Measurements from ENCODE around the gene S100A7. TPM values are rescaled to one million over a fixed set of nuclear protein-coding genes. Genes with fewer than 3 reads are reported as not detected.
"Not testable (repeated sequence)": the region's sequence is repeated elsewhere in the genome, so short reads cannot be mapped to it uniquely, and the experiment has no call there.

S100A7 gene
- polyA plus RNA-seq, 6 donors from 2014 or later, result not detected

DNA sequence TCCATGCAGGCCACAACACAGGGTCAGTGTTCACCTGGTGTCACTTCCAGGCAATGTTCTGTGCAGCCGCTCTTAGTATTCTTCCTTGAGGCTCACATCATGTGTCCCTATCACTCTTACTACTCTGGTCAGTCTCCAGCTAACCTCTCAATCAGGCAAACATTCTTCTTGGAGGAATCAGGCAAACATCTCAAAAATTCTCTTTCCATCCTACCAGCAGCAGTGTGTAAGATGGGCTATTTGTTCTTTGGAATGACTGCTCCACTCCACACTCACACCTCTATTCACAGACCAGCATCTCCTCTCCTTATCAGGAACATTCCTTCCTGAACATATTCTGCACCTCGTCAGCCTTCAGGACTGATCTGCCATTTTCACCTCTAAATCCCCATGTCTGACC lies 40.1 kb downstream of the S100A7 start:
- Mint-ChIP-seq H3K4me1 (no peaks in the 10 kb centered on the region), H3K4me3 (no peak overlapping the region), H3K27me3 (peaks cover 36 to 61% (median 54%) of the 10 kb centered on the region in 3 donors), H3K27ac (peak overlapping the region in 1 of 6 donors; percentile 68), H3K9me3 (peaks cover 0 to 11% (median 0%) of the 10 kb centered on the region in 7 donors), H3K36me3 (no peaks in the 10 kb centered on the region)
- DNase-seq (no peak), ATAC-seq (ENCODE audit: low read depth in 2 of 2) (no peak)

DNA sequence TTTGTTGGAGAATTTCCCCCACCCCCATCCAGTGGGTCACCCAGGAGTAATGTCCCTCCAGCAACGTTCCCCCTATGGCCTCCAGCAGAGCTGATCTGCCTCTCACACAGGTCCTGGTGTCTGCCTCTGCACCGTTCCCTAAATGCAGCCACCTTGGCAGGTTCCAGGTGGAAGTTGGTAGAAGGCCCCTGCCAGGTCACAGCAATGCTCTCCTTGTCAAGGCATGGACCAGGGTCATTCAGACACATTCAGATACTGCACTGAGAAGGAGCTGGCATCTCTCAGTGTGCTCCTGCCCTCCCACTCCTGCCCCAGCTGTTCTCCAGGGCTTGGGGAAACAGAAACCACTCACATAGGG lies 41.0 kb downstream of the S100A7 start:
- H3K4me1 Mint-ChIP-seq; H3K4me3 Mint-ChIP-seq; ATAC-seq (ENCODE audit: low read depth in 2 of 2); DNase-seq; H3K27ac Mint-ChIP-seq; H3K36me3 Mint-ChIP-seq: not testable (repeated sequence)
- H3K9me3 Mint-ChIP-seq, result peaks cover 0 to 11% (median 3%) of the 10 kb centered on the region in 7 donors
- H3K27me3 Mint-ChIP-seq, result peaks cover 37 to 52% (median 51%) of the 10 kb centered on the region in 3 donors

DNA sequence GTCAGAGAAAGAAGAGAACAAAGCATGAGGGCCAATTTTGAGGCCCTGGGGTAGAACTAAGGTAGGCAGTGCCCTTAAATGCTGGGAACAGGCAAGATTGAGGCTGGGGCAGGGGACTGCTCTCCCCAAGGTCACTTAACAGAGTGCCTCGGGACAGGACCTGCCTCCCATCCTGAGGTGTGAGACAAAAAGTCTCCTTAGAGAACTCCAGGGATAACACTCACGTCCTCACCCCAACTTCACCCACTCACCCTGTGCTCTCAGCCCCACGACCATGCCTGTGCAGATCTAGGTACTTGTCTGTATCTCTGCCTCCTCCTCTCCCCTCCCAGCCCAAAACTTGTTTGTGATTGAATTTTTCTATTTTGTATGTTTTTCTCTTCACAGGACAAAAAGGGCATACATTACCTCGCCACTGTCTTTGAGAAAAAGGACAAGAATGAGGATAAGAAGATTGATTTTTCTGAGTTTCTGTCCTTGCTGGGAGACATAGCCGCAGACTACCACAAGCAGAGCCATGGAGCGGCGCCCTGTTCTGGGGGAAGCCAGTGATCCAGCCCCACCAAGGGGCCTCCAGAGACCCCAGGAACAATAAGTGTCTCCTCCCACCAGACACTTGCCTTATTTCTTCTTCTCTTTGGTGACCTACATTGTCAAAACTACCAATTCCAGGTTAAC lies 41.6 kb downstream of the S100A7 start:
- H3K27ac Mint-ChIP-seq, result not testable (repeated sequence)

DNA sequence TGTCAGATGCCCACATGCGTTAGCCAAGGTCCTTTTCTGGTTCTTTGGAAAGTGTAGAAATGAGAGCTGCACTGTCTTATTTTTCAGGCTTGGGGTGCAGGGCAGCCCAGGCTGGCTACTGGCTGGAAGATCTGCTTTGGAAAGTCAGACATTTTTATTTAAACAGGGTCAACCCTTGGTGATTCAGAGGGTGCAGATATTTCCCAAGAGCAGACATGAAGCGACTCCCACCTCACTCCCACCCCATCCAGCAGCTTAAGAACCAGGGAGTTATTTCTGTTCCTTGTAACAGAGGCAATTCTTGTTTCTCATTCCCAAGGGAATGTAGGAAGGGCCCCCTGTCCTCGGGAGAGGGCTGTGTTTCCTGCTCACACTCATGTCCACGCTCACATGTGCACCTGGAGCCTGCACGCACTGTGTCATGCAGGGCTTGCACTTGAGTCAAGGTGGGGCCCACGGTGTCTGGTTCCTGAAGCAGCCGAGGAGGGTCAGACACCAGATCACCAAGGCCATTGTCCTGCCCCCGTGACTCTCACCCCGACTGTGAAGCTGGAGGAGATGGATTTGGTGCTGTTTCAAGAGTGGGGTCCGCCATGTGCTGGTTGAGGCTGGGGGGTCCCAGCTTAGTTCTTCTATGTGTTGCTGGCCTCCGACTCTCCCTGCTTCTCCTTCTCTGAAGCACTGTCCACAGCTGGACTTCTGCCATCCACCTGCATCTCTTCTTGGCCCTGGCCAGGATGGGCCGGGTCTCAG lies 43.1 kb downstream of the S100A7 start:
- peak overlapping the region in 1 of 6 donors; percentile 89 for H3K27ac Mint-ChIP-seq
- peaks cover 0 to 11% (median 7%) of the 10 kb centered on the region in 7 donors for H3K9me3 Mint-ChIP-seq
- H3K4me1 Mint-ChIP-seq, result no peaks in the 10 kb centered on the region
- ATAC-seq (ENCODE audit: low read depth in 2 of 2) (no peak), DNase-seq (no peak)
- peaks cover 29 to 47% (median 38%) of the 10 kb centered on the region in 3 donors for H3K27me3 Mint-ChIP-seq
- H3K36me3 Mint-ChIP-seq, result no peaks in the 10 kb centered on the region
- peak overlapping the region in 1 of 8 donors; percentile 24 for H3K4me3 Mint-ChIP-seq

More for the DNA sequence above, 41.6 kb downstream of the S100A7 start:
- not testable (repeated sequence) for ATAC-seq (ENCODE audit: low read depth in 2 of 2); H3K36me3 Mint-ChIP-seq; DNase-seq; H3K4me1 Mint-ChIP-seq; H3K4me3 Mint-ChIP-seq
- peaks cover 0 to 11% (median 5%) of the 10 kb centered on the region in 7 donors for H3K9me3 Mint-ChIP-seq
- H3K27me3 Mint-ChIP-seq, result peaks cover 37 to 47% (median 47%) of the 10 kb centered on the region in 3 donors

DNA sequence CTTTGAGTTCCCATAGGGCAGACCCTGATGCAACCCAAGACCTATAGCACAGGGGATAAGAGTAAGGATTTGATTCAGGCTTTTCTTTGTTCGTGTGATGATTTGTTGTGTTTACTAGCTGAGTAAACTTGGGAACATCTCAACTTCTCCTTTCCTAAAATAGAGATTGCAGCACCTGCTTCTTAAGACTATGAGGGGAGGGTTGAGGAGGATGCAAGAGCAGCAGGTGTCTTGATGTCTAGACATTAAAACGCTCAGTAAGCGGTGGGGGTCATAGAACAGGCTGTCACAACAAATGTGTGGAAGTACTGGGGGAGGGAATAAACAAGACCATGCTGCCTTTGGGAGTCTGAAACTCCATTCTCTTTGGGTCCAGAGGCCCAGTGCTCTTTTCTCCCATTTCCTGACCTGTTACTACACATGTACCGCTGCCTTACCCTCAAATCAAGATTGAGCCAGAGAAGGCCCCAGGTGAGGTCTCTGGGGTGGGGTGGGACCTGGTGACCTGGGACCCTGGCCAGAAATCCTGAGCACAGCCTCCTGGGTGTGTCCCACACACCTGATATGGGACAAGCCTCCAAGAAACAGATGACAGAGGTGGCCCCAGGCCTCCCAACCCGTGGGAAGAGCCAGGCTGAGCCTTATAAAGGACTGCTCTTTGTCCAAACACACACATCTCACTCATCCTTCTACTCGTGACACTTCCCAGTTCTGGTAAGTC lies 44.4 kb downstream of the S100A7 start, which contains the start of gene S100A7A:
TSS of gene S100A7A (plus strand) at position 671 of the 721 bp plus-strand sequence. CDS start 1,563 bp downstream, outside the sequence.
- Mint-ChIP-seq H3K36me3 (no peaks in the 10 kb centered on the region), H3K4me1 (no peaks in the 10 kb centered on the region), H3K27ac (no peak within 1 kb of the TSS), H3K27me3 (peaks cover 33 to 50% (median 35%) of the 10 kb centered on the region in 3 donors), H3K9me3 (peaks cover 5 to 21% (median 8%) of the 10 kb centered on the region in 7 donors), H3K4me3 (no peak within 1 kb of the TSS)
- DNase-seq (no peak), ATAC-seq (ENCODE audit: low read depth in 2 of 2) (no peak)

DNA sequence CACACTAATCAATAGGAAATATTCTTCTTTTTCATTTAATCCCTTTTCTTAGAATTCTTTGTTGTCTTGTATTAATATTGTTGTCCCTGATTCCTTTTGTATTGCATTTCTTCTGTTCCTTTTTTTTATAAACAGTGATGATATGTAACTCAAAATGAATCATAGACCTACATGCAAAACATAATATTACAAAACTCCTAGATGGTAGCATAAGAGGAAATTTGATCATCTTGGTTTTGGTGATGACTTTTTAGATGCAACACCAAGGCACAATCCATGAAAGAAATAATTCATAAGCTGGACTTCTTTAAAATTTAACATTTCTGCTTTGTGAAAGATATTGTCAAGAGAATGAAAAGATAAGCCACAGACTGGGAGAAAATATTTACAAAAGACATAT lies 46.5 kb downstream of the S100A7 start:
- ATAC-seq (ENCODE audit: low read depth in 2 of 2); H3K27ac Mint-ChIP-seq: not testable (repeated sequence)

More for the DNA sequence above, 46.5 kb downstream of the S100A7 start:
- Mint-ChIP-seq H3K27me3 (peaks cover 28 to 49% (median 34%) of the 10 kb centered on the region in 3 donors), H3K9me3 (peaks cover 0 to 25% (median 8%) of the 10 kb centered on the region in 7 donors)
- DNase-seq, H3K4me3 Mint-ChIP-seq, H3K36me3 Mint-ChIP-seq, H3K4me1 Mint-ChIP-seq: not testable (repeated sequence)

Other genes starting within 250 kb of the S100A7 start
- gene PRR9, start 243.1 kb downstream of the S100A7 start, polyA plus RNA-seq (ENCODE audit: low read depth in 6 of 6), result not detected
- not detected for gene LORICRIN, start 201.0 kb downstream of the S100A7 start, polyA plus RNA-seq (ENCODE audit: low read depth in 6 of 6)
- gene PGLYRP3, start 147.7 kb downstream of the S100A7 start, polyA plus RNA-seq (ENCODE audit: low read depth in 6 of 6), result not detected
- not detected for gene PGLYRP4, start 111.8 kb downstream of the S100A7 start, polyA plus RNA-seq (ENCODE audit: low read depth in 6 of 6)
- 100 to 1,000 TPM in 1 of 6 donors, 10 to 100 TPM in 5; 14.4 to 194 (median 48.2) TPM for gene S100A9, start 102.8 kb downstream of the S100A7 start, polyA plus RNA-seq (ENCODE audit: low read depth in 6 of 6)
- 1 to 10 TPM; 1.0 to 7.8 (median 3.1) TPM for gene S100A12, start 85.0 kb downstream of the S100A7 start, polyA plus RNA-seq (ENCODE audit: low read depth in 6 of 6)
- 100 to 1,000 TPM in 1 of 6 donors, 10 to 100 TPM in 4, 1 to 10 TPM in 1; 6.3 to 131 (median 36.3) TPM for gene S100A8, start 69.6 kb downstream of the S100A7 start, polyA plus RNA-seq (ENCODE audit: low read depth in 6 of 6)
- gene S100A7A, start 44.1 kb downstream of the S100A7 start, polyA plus RNA-seq (ENCODE audit: low read depth in 6 of 6), result not detected
- gene S100A6, start 75.3 kb upstream of the S100A7 start, polyA plus RNA-seq (ENCODE audit: low read depth in 6 of 6), result 100 to 1,000 TPM; 131 to 239 (median 154) TPM
- gene S100A5, start 80.3 kb upstream of the S100A7 start, polyA plus RNA-seq (ENCODE audit: low read depth in 6 of 6), result not detected
- gene S100A4, start 85.2 kb upstream of the S100A7 start, polyA plus RNA-seq (ENCODE audit: low read depth in 6 of 6), result 100 to 1,000 TPM in 2 of 6 donors, 10 to 100 TPM in 4; 50.2 to 167 (median 93.2) TPM
- gene S100A3, start 88.6 kb upstream of the S100A7 start, polyA plus RNA-seq (ENCODE audit: low read depth in 6 of 6), result not detected
- not detected for gene S100A2, start 105.2 kb upstream of the S100A7 start, polyA plus RNA-seq (ENCODE audit: low read depth in 6 of 6)
- not detected for gene S100A16, start 152.5 kb upstream of the S100A7 start, polyA plus RNA-seq (ENCODE audit: low read depth in 6 of 6)
- gene S100A14, start 155.7 kb upstream of the S100A7 start, polyA plus RNA-seq (ENCODE audit: low read depth in 6 of 6), result not detected
- gene S100A13, start 166.9 kb upstream of the S100A7 start, polyA plus RNA-seq (ENCODE audit: low read depth in 6 of 6), result 1 to 10 TPM in 4 of 6 donors, not detected in 2; 1.2 to 2.1 (median 1.6) TPM
- gene S100A1, start 167.8 kb upstream of the S100A7 start, polyA plus RNA-seq (ENCODE audit: low read depth in 6 of 6), result not detected
- gene CHTOP, start 173.4 kb upstream of the S100A7 start, polyA plus RNA-seq (ENCODE audit: low read depth in 6 of 6), result 10 to 100 TPM; 43.3 to 94.4 (median 54.4) TPM
- 100 to 1,000 TPM in 2 of 6 donors, 10 to 100 TPM in 4; 51.1 to 111 (median 90.1) TPM for gene SNAPIN, start 198.1 kb upstream of the S100A7 start, polyA plus RNA-seq (ENCODE audit: low read depth in 6 of 6)
- 100 to 1,000 TPM; 124 to 202 (median 134) TPM for gene ILF2, start 210.3 kb upstream of the S100A7 start, polyA plus RNA-seq (ENCODE audit: low read depth in 6 of 6)
- gene NPR1, start 218.0 kb upstream of the S100A7 start, polyA plus RNA-seq (ENCODE audit: low read depth in 6 of 6), result not detected

Measured in naive B cell (primary cell).